Measurements from ENCODE around the gene ZNF300.
"Not testable (repeated sequence)": the region's sequence is repeated elsewhere in the genome, so short reads cannot be mapped to it uniquely, and the experiment has no call there.

Gene ZNF300

GRCh38 chr5:150904479-150905311 is at the start of gene ZNF300:
Gene ZNF300 (minus strand): TSS chr5:150904980. CDS start chr5:150903155, 1,825 bp downstream.
- no peak for DNase-seq

- DNase-seq, result no peak
Observed at GRCh38 chr5:150948539-150948938, 43.8 kb upstream of the ZNF300 start.

- no peak for DNase-seq
Observed at GRCh38 chr5:150946351-150946905, 41.6 kb upstream of the ZNF300 start.

GRCh38 chr5:150945947-150946346 is 41.2 kb upstream of the ZNF300 start:
- no peak for DNase-seq

GRCh38 chr5:150945486-150945885 is 40.7 kb upstream of the ZNF300 start:
- no peak for DNase-seq

- no peak for DNase-seq
Observed at GRCh38 chr5:150931368-150931965, 26.7 kb upstream of the ZNF300 start.

- DNase-seq, result no peak
Observed at GRCh38 chr5:150918613-150919012, 13.8 kb upstream of the ZNF300 start.

- DNase-seq, result no peak
Observed at GRCh38 chr5:150912312-150912814, 7.6 kb upstream of the ZNF300 start.

- no peak for DNase-seq
Observed at GRCh38 chr5:150905312-150905683, 518 bp upstream of the ZNF300 start.

GRCh38 chr5:150901446-150901845 is 3.3 kb downstream of the ZNF300 start:
- no peak for DNase-seq

GRCh38 chr5:150895431-150896428 is 9.1 kb downstream of the ZNF300 start:
- no peak for DNase-seq

GRCh38 chr5:150879358-150879757 is 25.4 kb downstream of the ZNF300 start:
- no peak for DNase-seq

- no peak for DNase-seq
Observed at GRCh38 chr5:150862070-150862469, 42.7 kb downstream of the ZNF300 start.

- no peak for DNase-seq
Observed at GRCh38 chr5:150860246-150860821, 44.4 kb downstream of the ZNF300 start.

- not testable (repeated sequence) for DNase-seq
Observed at GRCh38 chr5:150856700-150857099, 48.1 kb downstream of the ZNF300 start.

- DNase-seq, result no peak
Observed at GRCh38 chr5:150853561-150853960, 51.2 kb downstream of the ZNF300 start.

- no peak for DNase-seq
Observed at GRCh38 chr5:150851039-150851438, 53.7 kb downstream of the ZNF300 start.

GRCh38 chr5:150848271-150848670 is 56.5 kb downstream of the ZNF300 start:
- DNase-seq, result no peak

GRCh38 chr5:150847334-150847695 is 57.5 kb downstream of the ZNF300 start:
- DNase-seq, result no peak

- DNase-seq, result peak; percentile 83
Observed at GRCh38 chr5:150846654-150847333, 58.0 kb downstream of the ZNF300 start.

GRCh38 chr5:150846308-150846653 is 58.5 kb downstream of the ZNF300 start, which contains the start of gene IRGM:
Gene IRGM (plus strand): TSS chr5:150846521. CDS start chr5:150848124, 1,603 bp downstream.
- DNase-seq, result not testable (repeated sequence)

Data from GDM1 (cell line).